PC-9 (cell line): ENCODE results near the gene OR10D3. TPM values are rescaled to one million over a fixed set of nuclear protein-coding genes. Genes with fewer than 3 reads are reported as not detected.

Source experiments
- BruUV-seq: library from RNA; stranded (reverse); fragments of 400-500 nt; replicated peaks from 2 replicates; lab custom pipeline; 2021; lab: Mats Ljungman, UMichigan
- CTCF ChIA-PET: fragments of 300-600 bp; sonication (Branson Sonifier 250); formaldehyde crosslinking; loops from one replicate; lab custom pipeline; 2022; ENCODE audit warnings: antibody characterized with exemption; lab: Charles Lee
- POLR2A ChIA-PET: fragments of 300-600 bp; sonication (Branson Sonifier 250); formaldehyde crosslinking; loops from one replicate; lab custom pipeline; 2022; ENCODE audit warnings: antibody characterized with exemption; ENCODE audit not compliant: unreplicated experiment; lab: Charles Lee
- DNase-seq, 2 experiments: peaks; one replicate each; pipeline versions ENCODE4 v3.0.0 to v3.0.0-alpha.2; 2015 to 2022; ENCODE audit warnings: mixed read lengths in 1 of 2
- H2AFZ ChIP-seq: fragments of 200-600 bp; sonication (generic); 2 replicates; pipeline ENCODE4 v1.8.1; 2017; ENCODE audit warnings: antibody characterized with exemption
- H3F3A ChIP-seq: fragments of 200-600 bp; sonication (generic); 2 replicates; pipeline ENCODE4 v1.8.1; 2017; ENCODE audit warnings: antibody characterized with exemption, mild to moderate bottlenecking, low read depth; ENCODE audit not compliant: insufficient read depth
- H3K27ac ChIP-seq: fragments of 200-600 bp; sonication (generic); 2 replicates; pipeline ENCODE4 v1.6.1; 2016; ENCODE audit warnings: mixed run types
- H3K27me3 ChIP-seq: fragments of 200-600 bp; sonication (generic); 2 replicates; pipeline ENCODE4 v1.6.1; 2016; ENCODE audit warnings: low read depth, mixed run types; ENCODE audit not compliant: insufficient read depth
- H3K36me3 ChIP-seq: fragments of 200-600 bp; sonication (generic); 2 replicates; pipeline ENCODE4 v1.6.1; 2016; ENCODE audit warnings: low read depth, mixed run types
- H3K4me1 ChIP-seq: fragments of 200-600 bp; sonication (generic); replicated peaks from 2 replicates; pipeline ENCODE4 v1.6.1; 2016; ENCODE audit warnings: mixed run types; ENCODE audit not compliant: insufficient read depth
- H3K4me2 ChIP-seq: fragments of 200-600 bp; sonication (generic); 2 replicates; pipeline ENCODE4 v1.6.1; 2017; ENCODE audit warnings: mixed run types
- H3K4me3 ChIP-seq: fragments of 200-600 bp; sonication (generic); 2 replicates; pipeline ENCODE4 v1.6.1; 2016; ENCODE audit warnings: mixed run types
- H3K79me2 ChIP-seq: fragments of 200-600 bp; sonication (generic); 2 replicates; pipeline ENCODE4 v1.6.1; 2017; ENCODE audit warnings: low read depth, mixed run types
- H3K9me2 ChIP-seq: fragments of 200-600 bp; sonication (generic); 2 replicates; pipeline ENCODE4 v1.8.1; 2017; ENCODE audit warnings: mild to moderate bottlenecking; ENCODE audit not compliant: insufficient read depth
- H3K9me3 ChIP-seq: fragments of 200-600 bp; sonication (generic); 2 replicates; pipeline ENCODE4 v1.8.1; 2016; ENCODE audit warnings: low read depth; ENCODE audit not compliant: insufficient read depth
- H4K20me1 ChIP-seq: fragments of 200-600 bp; sonication (generic); 2 replicates; pipeline ENCODE4 v1.8.1; 2017; ENCODE audit not compliant: insufficient read depth
- EZH2 ChIP-seq: fragments of 200-600 bp; sonication (generic); IDR thresholded peaks from 2 replicates; pipeline ENCODE4 v1.8.0; 2017; ENCODE audit warnings: antibody characterized with exemption, low read depth
- intact Hi-C: fragments of 100-400 bp; cut with micrococcal nuclease; formaldehyde crosslinking; loops from one replicate; pipeline ENCODE4 v1.10.0; 2022; ENCODE audit not compliant: unreplicated experiment
- total RNA-seq: library from RNA; stranded (reverse); gene quantifications from 2 replicates; pipeline ENCODE4 v1.2.3, GENCODE V29; 2021
- TF ChIP-seq, protein P1 (sequence below): fragments of 200-600 bp; sonication (generic); conservative IDR thresholded peaks from 2 replicates; pipeline ENCODE4 v1.6.1; 2017; ENCODE audit warnings: mixed run types, antibody characterized with exemption, mild to moderate bottlenecking, moderate library complexity

OR10D3 gene
- total RNA-seq, 1 experiment from 2014 or later, result not detected

DNA sequence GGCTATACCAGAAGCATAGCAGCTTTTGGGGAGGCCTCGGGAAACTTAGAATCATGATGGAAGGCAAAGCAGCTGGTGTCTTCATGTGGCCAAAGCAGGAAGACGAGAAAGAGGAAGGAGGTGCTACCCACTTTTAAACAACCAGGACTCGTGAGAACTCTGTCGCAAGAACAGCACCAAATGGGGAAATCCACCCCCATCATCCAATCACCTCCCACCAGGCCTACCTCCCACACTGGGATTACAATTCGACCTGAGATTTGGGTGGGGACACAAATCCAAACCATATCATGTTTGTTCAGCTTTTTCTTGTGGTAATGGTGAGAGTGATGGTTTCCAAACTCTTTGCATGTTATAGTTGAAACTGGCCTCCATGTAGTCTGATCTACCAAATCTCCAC lies 32.5 kb upstream of the OR10D3 start:
- POLR2A ChIA-PET, result no interaction called here
- no peak for DNase-seq
- Histone ChIP-seq H3K4me2 (no peak overlapping the region), H4K20me1 (no peaks in the 10 kb centered on the region), H3F3A (no peaks in the 10 kb centered on the region), H3K4me1 (no peaks in the 10 kb centered on the region), H2AFZ (no peak overlapping the region), H3K27me3 (no peaks in the 10 kb centered on the region), H3K4me3 (no peak overlapping the region), H3K27ac (no peak overlapping the region), H3K9me3 (no peaks in the 10 kb centered on the region), H3K36me3 (no peaks in the 10 kb centered on the region), H3K9me2 (no peaks in the 10 kb centered on the region), H3K79me2 (no peaks in the 10 kb centered on the region)
- TF ChIP-seq EZH2, result no peak
- TF ChIP-seq, protein P1, sequence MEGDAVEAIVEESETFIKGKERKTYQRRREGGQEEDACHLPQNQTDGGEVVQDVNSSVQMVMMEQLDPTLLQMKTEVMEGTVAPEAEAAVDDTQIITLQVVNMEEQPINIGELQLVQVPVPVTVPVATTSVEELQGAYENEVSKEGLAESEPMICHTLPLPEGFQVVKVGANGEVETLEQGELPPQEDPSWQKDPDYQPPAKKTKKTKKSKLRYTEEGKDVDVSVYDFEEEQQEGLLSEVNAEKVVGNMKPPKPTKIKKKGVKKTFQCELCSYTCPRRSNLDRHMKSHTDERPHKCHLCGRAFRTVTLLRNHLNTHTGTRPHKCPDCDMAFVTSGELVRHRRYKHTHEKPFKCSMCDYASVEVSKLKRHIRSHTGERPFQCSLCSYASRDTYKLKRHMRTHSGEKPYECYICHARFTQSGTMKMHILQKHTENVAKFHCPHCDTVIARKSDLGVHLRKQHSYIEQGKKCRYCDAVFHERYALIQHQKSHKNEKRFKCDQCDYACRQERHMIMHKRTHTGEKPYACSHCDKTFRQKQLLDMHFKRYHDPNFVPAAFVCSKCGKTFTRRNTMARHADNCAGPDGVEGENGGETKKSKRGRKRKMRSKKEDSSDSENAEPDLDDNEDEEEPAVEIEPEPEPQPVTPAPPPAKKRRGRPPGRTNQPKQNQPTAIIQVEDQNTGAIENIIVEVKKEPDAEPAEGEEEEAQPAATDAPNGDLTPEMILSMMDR, result no peak
- CTCF ChIA-PET, result no interaction called here
- intact Hi-C loops, result no loop called here
- BruUV-seq, result no TSS peak

DNA sequence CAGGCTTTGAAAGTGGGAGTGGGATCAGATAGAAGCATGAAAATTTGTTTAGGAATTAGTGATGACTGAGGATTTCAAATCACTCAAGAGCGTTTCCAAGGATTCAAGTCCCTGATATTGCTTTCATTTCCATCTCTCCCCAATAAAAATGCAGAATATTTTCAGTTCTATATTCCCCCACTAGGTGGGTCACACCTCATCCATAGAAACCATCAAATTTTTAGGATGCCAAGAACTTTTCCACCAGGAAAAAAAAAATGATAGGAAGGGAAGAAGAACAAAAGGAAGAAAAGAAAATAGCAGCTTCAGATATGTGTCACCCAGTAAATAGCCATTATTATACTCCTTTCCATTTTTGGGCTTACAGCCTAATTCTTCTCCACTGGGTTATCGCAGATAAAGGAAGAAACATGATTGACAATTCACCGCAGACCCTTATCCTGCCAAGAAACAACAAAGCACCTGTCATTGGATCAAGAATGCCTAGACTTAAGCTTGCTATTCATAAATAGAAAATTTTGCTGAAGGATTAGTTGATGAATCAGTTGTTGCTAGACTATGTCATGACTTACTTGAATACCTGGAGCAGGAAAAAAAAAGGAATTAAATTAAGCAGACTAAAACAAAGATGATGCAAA lies 30.3 kb upstream of the OR10D3 start:
- Histone ChIP-seq H3K4me1 (no peaks in the 10 kb centered on the region), H3K4me2 (no peak overlapping the region), H3K36me3 (no peaks in the 10 kb centered on the region), H3K27ac (no peak overlapping the region), H4K20me1 (no peaks in the 10 kb centered on the region), H2AFZ (no peak overlapping the region), H3K4me3 (no peak overlapping the region), H3F3A (no peaks in the 10 kb centered on the region), H3K9me3 (no peaks in the 10 kb centered on the region), H3K9me2 (no peaks in the 10 kb centered on the region), H3K27me3 (no peaks in the 10 kb centered on the region), H3K79me2 (no peaks in the 10 kb centered on the region)
- intact Hi-C loops, result no loop called here
- BruUV-seq, result no TSS peak
- POLR2A ChIA-PET, result no interaction called here
- CTCF ChIA-PET, result no interaction called here
- TF ChIP-seq, protein P1, result no peak
- TF ChIP-seq EZH2, result no peak
- DNase-seq, result no peak

DNA sequence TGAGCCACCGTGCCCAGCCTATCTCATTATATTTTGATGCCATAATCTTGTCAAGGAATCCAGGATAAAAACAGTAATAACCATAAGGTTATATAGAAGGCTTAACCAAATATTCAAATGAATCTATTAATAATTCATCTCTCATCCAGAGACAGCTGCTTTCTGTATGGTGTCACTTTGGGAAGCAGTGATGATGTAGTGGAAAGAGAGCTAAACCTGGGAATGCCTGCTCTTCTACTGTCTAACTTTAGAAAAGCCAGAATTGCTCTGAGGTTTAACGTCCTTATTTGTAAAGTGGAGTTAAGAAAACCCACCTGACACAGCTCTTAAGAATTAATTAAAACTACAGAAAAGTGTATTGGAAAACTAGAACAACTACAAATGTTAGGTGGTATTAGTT lies 29.3 kb upstream of the OR10D3 start:
- CTCF ChIA-PET, result no interaction called here
- no TSS peak for BruUV-seq
- H3K27me3 ChIP-seq, result no peaks in the 10 kb centered on the region

More for the DNA sequence above, 29.3 kb upstream of the OR10D3 start:
- no peak overlapping the region for H2AFZ ChIP-seq
- H3K4me2 ChIP-seq, result no peak overlapping the region
- no peaks in the 10 kb centered on the region for H3K9me3 ChIP-seq
- no peak for DNase-seq
- no peaks in the 10 kb centered on the region for H3K4me1 ChIP-seq
- TF ChIP-seq EZH2, result no peak
- TF ChIP-seq, protein P1, result no peak
- POLR2A ChIA-PET, result no interaction called here
- no peaks in the 10 kb centered on the region for H4K20me1 ChIP-seq
- H3K9me2 ChIP-seq, result no peaks in the 10 kb centered on the region
- no peaks in the 10 kb centered on the region for H3F3A ChIP-seq
- no peak overlapping the region for H3K4me3 ChIP-seq
- no peaks in the 10 kb centered on the region for H3K79me2 ChIP-seq
- no peak overlapping the region for H3K27ac ChIP-seq
- intact Hi-C loops, result no loop called here
- no peaks in the 10 kb centered on the region for H3K36me3 ChIP-seq
